ENCODE measurements around the gene BST2.

BST2 gene

GRCh38 chr19:17419154-17419620 is 13.8 kb upstream of the BST2 start:
- no peak for DNase-seq

- no peak for DNase-seq
These were observed 13.3 kb upstream of the BST2 start for GRCh38 chr19:17418710-17419109.

- peak; percentile 71 for DNase-seq
These were observed 9.7 kb upstream of the BST2 start for GRCh38 chr19:17415121-17415520.

DNA sequence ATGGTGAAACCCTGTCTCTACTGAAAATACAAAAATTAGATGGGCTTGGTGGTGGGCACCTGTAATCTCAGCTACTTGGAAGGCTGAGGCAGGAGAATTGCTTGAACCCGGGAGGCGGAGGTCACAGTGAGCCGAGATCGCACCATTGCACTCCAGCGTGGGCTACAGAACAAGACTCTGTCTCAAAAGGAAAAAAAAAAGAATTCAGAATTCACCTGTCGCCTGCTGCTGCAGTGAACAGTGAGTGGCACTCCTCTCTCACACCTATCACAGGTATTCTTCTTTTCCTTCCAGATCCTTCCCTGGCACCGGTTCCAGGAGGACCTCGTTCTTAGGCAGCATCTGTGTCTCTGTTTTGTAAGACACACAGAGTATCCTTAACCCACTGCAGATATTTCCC is 8.7 kb upstream of the BST2 start:
- no peak for DNase-seq

- DNase-seq = no peak
These were observed 6.4 kb upstream of the BST2 start for GRCh38 chr19:17411801-17412200.

DNA sequence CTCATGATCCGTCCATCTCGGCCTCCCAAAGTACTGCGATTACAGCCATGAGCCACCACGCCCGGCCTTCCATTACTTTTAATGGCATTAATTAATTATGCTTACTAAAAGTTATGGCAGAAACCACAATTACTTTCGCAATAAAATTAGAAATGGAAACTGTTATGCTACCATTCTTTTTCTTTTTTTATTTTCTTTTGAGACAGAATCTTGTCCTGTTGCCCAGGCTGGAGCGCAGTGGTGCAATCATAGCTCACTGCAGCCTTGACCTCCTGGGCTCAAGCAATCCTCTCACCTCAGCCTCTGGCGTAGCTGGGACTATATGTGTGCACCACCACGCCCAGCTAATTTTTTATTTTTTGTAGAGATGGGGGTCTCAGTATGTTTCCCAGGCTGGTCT is 4.6 kb upstream of the BST2 start:
- no peak for DNase-seq

DNA sequence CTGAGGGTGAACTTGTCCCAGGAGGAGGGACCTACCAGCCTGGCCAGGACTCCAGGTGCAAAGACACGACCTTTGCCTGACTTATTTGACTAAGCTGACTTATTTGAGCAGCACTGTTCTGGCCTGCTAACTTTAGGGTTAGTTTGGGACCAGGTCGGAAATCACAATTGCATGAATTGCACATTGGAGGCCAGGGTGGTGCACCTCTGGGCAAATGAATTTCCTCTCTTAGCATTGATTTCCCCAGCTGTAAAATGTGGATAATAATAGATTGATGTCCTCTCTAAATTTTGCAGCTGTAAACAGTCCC is 1.4 kb upstream of the BST2 start:
- no peak for DNase-seq

DNA sequence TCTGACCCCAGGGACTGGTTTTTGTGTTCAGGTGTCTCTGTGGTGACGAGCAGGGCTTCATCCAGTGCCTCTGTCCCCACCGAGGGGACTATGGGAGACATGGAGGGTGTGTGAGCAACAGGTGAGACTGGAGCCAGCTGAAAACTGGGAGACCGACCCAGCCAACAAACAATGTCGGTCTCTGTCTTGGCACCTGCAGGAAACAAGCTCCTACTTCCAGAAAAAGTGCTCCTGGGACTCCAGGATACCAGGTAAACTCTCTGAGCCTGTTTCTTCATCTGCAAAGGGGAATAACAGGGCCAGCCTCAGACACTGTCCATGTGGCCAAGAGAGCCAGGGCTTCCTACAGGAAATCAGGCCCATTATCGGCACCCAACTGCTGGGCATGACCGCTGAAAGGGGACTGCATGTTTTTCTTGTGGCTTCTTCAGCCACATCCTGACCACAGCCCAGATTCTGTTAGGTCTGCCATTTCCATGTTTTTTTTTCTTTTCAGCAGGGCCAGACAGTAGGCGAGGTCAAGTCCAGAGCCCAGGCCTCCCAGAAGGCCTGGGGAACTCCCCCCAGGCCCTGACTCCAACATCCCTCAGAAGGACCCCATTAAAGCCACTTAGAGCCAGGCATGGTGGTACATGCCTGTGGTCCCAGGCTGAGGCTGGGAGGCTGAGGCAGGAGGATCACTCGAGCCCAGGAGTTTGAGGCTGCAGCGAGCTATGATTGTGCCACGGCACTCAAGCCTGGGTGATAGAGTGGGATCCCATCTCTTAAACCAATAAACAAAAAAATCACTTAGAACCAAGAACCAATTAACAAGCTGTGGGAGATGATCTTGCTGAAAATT is 836 bp upstream of the BST2 start:
- no peak for DNase-seq

GRCh38 chr19:17404621-17405249 is 695 bp downstream of the BST2 start:
- DNase-seq = no peak

- DNase-seq = no peak
These were observed 1.4 kb downstream of the BST2 start for GRCh38 chr19:17404015-17404414.

DNA sequence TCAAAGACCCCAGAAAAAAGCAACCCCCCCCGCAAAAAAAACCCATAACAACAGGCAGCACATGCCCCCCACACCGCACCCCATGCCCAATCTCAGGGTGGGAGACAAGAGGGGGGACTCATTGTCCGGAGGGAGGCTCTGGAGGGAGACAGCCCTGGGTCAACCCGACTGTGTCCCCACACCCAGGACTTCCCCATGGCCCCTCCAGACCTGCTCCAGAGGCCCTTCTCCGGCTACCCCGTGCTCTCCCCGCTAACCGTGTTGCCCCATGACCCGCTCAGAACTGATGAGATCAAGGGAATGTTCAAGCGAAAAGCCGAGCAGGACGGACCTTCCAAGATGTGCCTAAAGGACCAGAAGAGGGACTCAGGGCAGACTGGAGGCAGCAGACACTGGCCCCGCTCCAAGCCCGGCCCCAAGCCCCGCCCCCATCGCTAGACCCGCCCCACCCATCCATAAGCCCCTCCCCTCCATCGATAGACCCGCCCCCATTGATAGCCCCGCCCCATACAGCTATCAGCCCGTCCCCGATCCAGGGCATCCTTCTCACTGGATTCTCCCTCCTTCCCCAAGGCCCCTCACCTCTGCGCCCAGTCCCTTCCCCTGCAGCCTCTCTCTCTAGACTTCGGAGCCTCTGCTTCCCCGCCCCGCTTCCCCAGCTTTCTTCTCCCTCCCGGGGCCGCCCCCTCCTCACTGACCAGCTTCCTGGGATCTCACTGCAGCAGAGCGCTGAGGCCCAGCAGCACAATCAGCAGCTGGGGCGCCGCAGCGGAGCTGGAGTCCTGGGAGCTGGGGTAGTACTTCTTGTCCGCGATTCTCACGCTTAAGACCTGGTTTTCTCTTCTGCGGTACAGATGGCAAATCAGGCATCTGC is 2.2 kb downstream of the BST2 start:
- DNase-seq = no peak

GRCh38 chr19:17401628-17402027 is 3.8 kb downstream of the BST2 start:
- DNase-seq = no peak

DNA sequence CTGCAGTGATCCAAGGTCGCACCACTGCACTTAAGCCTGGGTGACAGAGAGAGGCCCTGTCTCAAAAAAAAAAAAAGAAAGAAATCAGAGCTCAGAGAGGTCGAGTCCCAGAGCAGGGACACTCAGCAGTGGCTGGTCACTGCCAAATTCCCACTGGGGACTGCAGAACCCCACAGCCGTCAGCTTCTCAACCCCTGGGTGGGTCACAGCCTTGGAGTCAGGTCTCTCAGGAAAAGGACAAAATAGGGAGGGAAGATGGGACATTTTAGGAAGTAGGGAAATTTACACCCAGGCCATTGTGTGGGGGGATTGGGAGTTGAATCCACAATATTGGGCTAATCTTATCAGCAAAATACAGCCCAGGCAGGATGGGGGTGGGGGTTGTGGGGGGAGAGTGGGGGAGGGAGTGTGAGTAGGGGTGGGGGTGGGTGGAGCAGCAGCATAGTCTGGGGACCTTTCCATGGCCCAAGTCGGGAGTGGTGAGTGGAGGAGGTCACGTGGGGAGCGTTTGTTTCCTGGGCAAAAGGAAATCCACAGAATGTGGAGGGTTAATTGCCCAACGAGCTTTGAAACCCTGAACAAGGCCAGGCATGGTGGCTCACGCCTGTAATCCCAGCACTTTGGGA is 6.4 kb downstream of the BST2 start:
- no peak for DNase-seq

- peak; percentile 12 for DNase-seq
These were observed 10.5 kb downstream of the BST2 start for GRCh38 chr19:17394891-17395415.

DNA sequence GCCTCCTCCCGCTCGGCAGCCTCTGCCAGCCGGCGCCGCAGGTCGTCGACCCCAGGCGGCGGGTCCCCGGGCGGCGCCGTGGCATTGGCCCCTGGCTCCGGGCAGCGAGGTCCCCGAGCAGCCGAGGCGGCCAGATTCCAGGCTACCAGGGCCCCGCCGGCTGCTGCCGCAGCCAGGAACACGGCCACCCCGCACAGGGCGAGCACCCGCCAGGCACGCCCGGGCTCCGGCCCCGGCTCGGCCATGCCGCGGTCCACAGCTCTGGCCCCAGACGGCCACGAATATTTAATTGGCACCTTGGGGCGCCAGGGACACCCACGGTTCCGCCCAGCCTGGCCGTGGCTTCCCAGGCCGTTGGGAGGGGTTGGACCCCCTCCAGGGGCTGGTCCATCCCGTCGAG is 11.5 kb downstream of the BST2 start, which contains the start of gene CCDC194:
CCDC194 (minus strand) TSS at position 283 of the 400 bp plus-strand sequence; CDS start at position 245, 38 bp downstream.
- DNase-seq = no peak

DNA sequence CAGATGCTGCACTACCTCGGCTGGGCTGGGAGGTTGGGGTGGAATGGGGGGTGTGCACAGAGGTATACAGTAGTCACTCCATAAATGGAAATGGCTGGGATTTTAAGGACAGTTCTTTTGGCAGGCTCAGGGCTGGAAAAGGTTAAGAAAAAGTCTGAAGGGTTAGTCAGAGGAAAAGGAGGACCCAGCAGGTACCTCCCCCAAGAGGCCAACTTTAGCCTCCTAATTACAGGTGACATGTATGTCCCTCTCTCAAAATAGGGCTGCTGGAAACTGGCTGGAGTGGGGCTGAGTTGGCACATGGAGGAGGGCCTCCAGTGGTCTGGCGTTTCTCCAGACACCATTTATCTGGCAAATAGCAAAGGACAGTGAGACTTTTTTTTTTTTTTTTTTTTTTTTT is 12.4 kb downstream of the BST2 start:
- DNase-seq = no peak

DNA sequence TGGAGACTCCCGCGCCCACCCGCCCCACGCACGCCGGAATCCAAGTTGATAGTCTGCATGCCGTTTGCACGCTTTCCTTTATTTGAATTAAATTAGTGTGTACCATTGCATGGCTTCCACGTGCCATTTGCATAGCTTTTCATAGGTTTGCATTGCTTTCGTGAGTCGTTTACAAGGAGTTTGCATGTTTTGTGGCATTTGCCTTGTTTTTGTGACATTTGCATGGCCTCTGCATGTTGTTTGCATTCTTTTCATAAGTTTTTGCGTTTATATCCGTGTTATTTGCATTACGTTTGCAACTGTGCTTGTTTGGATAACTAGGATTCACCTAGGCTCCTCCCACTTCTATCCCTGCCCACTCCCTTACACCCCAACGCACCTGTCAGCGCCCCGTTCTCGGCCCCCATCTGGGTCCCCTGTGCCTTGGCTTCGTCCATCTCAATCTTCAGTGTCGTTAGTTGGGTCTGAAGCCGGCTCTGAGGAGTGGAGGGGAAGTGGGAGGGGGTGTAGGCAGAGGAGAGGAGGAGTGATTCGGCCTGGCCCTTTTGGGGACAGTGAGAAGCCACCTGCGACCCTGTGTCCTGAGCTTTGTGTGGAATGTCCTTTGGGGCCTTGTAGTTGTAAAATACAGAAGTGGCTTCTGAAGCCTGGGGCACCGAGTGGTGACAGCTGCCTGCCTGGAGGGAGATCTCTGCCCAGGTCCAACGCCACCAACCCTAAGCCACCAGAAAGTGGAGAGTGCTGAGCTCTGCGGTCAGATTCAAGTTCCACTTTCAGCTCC is 13.9 kb downstream of the BST2 start:
- no peak for DNase-seq

DNA sequence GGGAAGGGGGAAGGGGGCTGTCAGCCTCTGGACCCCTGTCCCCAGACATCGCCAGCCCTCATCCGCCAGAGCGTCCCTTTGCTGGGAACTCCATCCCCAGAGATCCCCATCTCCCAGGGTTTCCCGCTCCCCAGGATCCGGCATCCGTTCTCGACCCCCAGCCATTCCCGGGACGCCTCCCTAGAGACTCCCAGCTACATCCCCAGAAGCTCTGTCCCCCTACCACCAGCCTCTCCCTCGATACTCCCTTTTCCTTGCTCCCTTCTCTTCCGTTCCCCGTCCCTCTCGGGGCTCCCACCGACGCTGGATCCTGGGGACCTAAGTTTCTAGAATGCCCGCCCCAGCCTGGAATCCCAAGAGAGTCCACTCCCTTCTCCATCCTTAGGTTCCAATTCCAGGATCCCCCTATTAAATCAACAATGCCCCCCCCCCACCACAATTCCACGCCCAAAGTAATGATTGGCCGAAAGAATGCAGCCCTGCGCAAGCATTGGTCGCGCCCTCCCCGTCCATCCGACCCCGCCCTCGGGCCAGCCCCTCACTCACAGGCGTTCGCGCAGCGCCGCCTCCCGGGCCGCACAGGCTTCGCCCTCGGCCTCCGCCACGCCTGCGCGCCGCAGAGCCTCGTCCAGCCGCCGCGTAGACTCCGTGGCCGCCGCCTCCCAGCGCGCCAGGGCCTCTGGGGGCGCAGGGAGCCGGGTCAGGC is 14.6 kb downstream of the BST2 start:
- DNase-seq = peak; percentile 86

GRCh38 chr19:17389957-17390664 is 15.3 kb downstream of the BST2 start:
- no peak for DNase-seq

- no peak for DNase-seq
These were observed 16.1 kb downstream of the BST2 start for GRCh38 chr19:17389288-17389687.
